Left ventricle myocardium inferior (tissue), 1 donor: ENCODE measurements around the gene MCM8. TPM values are rescaled to one million over a fixed set of nuclear protein-coding genes. Genes with fewer than 3 reads are reported as not detected.

Source experiments
- DNase-seq: peaks from one replicate; pipeline ENCODE4 v3.0.0-alpha.2; 2020
- H3K27ac ChIP-seq: fragments of 200-600 bp; replicated peaks from 2 replicates; pipeline ENCODE4 v1.8.0; 2021
- H3K27me3 ChIP-seq: fragments of 200-600 bp; 2 replicates; pipeline ENCODE4 v1.8.0; 2021; ENCODE audit warnings: low read depth
- H3K36me3 ChIP-seq: fragments of 200-600 bp; 2 replicates; pipeline ENCODE4 v1.8.0; 2021
- H3K4me1 ChIP-seq: fragments of 200-600 bp; 2 replicates; pipeline ENCODE4 v1.8.0; 2021
- H3K4me3 ChIP-seq: fragments of 200-600 bp; 2 replicates; pipeline ENCODE4 v1.8.0; 2021; ENCODE audit warnings: mild to moderate bottlenecking, moderate library complexity
- H3K9me3 ChIP-seq: fragments of 200-600 bp; replicated peaks from 2 replicates; pipeline ENCODE4 v1.8.0; 2021
- intact Hi-C: fragments of 100-400 bp; cut with micrococcal nuclease; formaldehyde crosslinking; loops from one replicate; pipeline ENCODE4 v1.11.0; 2022
- total RNA-seq: library from RNA; stranded (reverse); fragmentation: NEBNext Ultra II Directional; extraction: Animal tissue kit (Norgen Biotek cat#: 25700); gene quantifications from one replicate; pipeline ENCODE4 v1.2.1, GENCODE V29; 2021
- TF ChIP-seq, protein P1 (sequence below): fragments of 200-600 bp; IDR thresholded peaks from 2 replicates; pipeline ENCODE4 v1.8.0; 2021; ENCODE audit warnings: antibody characterized with exemption, mild to moderate bottlenecking, borderline replicate concordance
- donor health status: DM: no; HTN: yes; CAD: no; lungs with severe emphysema.

The MCM8 gene
- total RNA-seq, 1 donor from 2014 or later: 6.9 TPM

DNA sequence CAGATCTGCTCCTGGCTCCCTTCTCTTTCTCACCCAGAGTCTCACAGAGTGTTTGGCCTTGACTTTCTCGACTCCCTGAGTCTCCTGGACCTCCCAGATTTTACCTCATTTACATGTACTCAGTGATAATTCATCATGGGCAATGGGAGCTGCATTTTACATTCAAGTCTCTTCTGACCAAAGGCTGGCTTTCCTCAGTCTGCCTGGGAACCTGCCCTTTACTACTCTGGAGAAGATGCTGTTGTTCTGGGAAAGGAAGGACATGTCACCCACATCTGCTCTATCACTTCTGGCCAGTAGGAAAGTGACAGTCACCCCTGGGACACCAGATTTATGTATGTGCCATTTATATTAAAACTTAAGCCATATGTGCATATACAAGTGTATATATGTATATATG lies 96.0 kb downstream of the MCM8 start:
- Histone ChIP-seq H3K9me3 (no peaks in the 10 kb centered on the region), H3K36me3 (peaks cover 9% of the 10 kb centered on the region), H3K27ac (no peak overlapping the region), H3K4me1 (peaks cover under 1% of the 10 kb centered on the region), H3K4me3 (no peak overlapping the region), H3K27me3 (peaks cover 9% of the 10 kb centered on the region)
- no peak for DNase-seq
- intact Hi-C loops: no loop called here
- TF ChIP-seq, protein P1, sequence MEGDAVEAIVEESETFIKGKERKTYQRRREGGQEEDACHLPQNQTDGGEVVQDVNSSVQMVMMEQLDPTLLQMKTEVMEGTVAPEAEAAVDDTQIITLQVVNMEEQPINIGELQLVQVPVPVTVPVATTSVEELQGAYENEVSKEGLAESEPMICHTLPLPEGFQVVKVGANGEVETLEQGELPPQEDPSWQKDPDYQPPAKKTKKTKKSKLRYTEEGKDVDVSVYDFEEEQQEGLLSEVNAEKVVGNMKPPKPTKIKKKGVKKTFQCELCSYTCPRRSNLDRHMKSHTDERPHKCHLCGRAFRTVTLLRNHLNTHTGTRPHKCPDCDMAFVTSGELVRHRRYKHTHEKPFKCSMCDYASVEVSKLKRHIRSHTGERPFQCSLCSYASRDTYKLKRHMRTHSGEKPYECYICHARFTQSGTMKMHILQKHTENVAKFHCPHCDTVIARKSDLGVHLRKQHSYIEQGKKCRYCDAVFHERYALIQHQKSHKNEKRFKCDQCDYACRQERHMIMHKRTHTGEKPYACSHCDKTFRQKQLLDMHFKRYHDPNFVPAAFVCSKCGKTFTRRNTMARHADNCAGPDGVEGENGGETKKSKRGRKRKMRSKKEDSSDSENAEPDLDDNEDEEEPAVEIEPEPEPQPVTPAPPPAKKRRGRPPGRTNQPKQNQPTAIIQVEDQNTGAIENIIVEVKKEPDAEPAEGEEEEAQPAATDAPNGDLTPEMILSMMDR: no peak

- peaks cover 14% of the 10 kb centered on the region for H3K4me1 ChIP-seq
- no peaks in the 10 kb centered on the region for H3K36me3 ChIP-seq
- H3K4me3 ChIP-seq: no peak overlapping the region
- peaks cover 26% of the 10 kb centered on the region for H3K27me3 ChIP-seq
- no peak overlapping the region for H3K27ac ChIP-seq
- no peaks in the 10 kb centered on the region for H3K9me3 ChIP-seq
- no peak for DNase-seq
- TF ChIP-seq, protein P1: no peak
- intact Hi-C loops: no loop called here
Measured at GRCh38 chr20:6048391-6048790, 97.9 kb downstream of the MCM8 start.

Other genes with a start within 250 kb of the MCM8 start
- gene SHLD1, start 200.3 kb upstream of the MCM8 start, total RNA-seq: 5.7 TPM
- gene CHGB, start 39.1 kb upstream of the MCM8 start, total RNA-seq: 10.6 TPM
- gene TRMT6, start 119 bp upstream of the MCM8 start, total RNA-seq: 7.2 TPM
- 87.3 TPM for gene CRLS1, start 55.5 kb downstream of the MCM8 start, total RNA-seq
- gene LRRN4, start 103.4 kb downstream of the MCM8 start, total RNA-seq: 0.08 TPM
- 0.63 TPM for gene FERMT1, start 172.4 kb downstream of the MCM8 start, total RNA-seq